ENCODE measurements around the gene CDH13.

Gene CDH13

GRCh38 chr16:83728492-83728891 lies 1101.7 kb downstream of the CDH13 start:
- TF ChIP-seq CTCF (IDR thresholded peaks at IDR 0.05; ENCODE audit: low read depth, low read length, poor library complexity, severe bottlenecking) (no peak), EZH2phosphoT487 (IDR thresholded peaks at IDR 0.05; ENCODE audit: borderline replicate concordance, low read length) (no peak)

GRCh38 chr16:83730812-83731211 lies 1104.0 kb downstream of the CDH13 start:
- H3K9me2 ChIP-seq (replicated peaks; ENCODE audit: control insufficient read depth, low read length), result no peaks in the 10 kb centered on the region
- H3K27ac ChIP-seq (ENCODE audit: low read depth, low read length), result no peak overlapping the region
- H3K9me3 ChIP-seq (ENCODE audit: control insufficient read depth, insufficient read depth, low read length), result no peaks in the 10 kb centered on the region; the same call in 1 of the 2 replicates
- H3K79me2 ChIP-seq (ENCODE audit: control insufficient read depth, low read length), result no peaks in the 10 kb centered on the region
- no peaks in the 10 kb centered on the region for H3K27me3 ChIP-seq (ENCODE audit: control insufficient read depth, low read length)
- H4K20me1 ChIP-seq (ENCODE audit: control insufficient read depth, insufficient read depth, low read depth, low read length), result no peaks in the 10 kb centered on the region
- no peaks in the 10 kb centered on the region for H3F3A ChIP-seq (ENCODE audit: control insufficient read depth, insufficient read depth)
- H3K36me3 ChIP-seq (ENCODE audit: control insufficient read depth, low read length), result no peaks in the 10 kb centered on the region
- H3K4me3 ChIP-seq (ENCODE audit: low read length), result no peak overlapping the region
- H3K4me1 ChIP-seq (ENCODE audit: control insufficient read depth, low read length), result no peaks in the 10 kb centered on the region
- TF ChIP-seq EZH2phosphoT487 (IDR thresholded peaks at IDR 0.05; ENCODE audit: borderline replicate concordance, low read length) (no peak), CTCF (IDR thresholded peaks at IDR 0.05; ENCODE audit: low read depth, low read length, poor library complexity, severe bottlenecking) (no peak)
- no peak overlapping the region for H3K4me2 ChIP-seq (ENCODE audit: low read length)

More at GRCh38 chr16:83728492-83728891, 1101.7 kb downstream of the CDH13 start:
- Histone ChIP-seq H3F3A (ENCODE audit: control insufficient read depth, insufficient read depth) (no peaks in the 10 kb centered on the region), H3K4me1 (ENCODE audit: control insufficient read depth, low read length) (no peaks in the 10 kb centered on the region), H3K79me2 (ENCODE audit: control insufficient read depth, low read length) (no peaks in the 10 kb centered on the region), H3K9me3 (ENCODE audit: control insufficient read depth, insufficient read depth, low read length) (no peaks in the 10 kb centered on the region; the same call in 1 of the 2 replicates), H3K4me2 (ENCODE audit: low read length) (no peak overlapping the region), H3K4me3 (ENCODE audit: low read length) (no peak overlapping the region), H3K36me3 (ENCODE audit: control insufficient read depth, low read length) (no peaks in the 10 kb centered on the region), H3K27ac (ENCODE audit: low read depth, low read length) (no peak overlapping the region), H3K9me2 (replicated peaks; ENCODE audit: control insufficient read depth, low read length) (no peaks in the 10 kb centered on the region), H4K20me1 (ENCODE audit: control insufficient read depth, insufficient read depth, low read depth, low read length) (no peaks in the 10 kb centered on the region), H3K27me3 (ENCODE audit: control insufficient read depth, low read length) (no peaks in the 10 kb centered on the region)

GRCh38 chr16:83732536-83732935 lies 1105.8 kb downstream of the CDH13 start:
- Histone ChIP-seq H3K79me2 (ENCODE audit: control insufficient read depth, low read length) (no peaks in the 10 kb centered on the region), H3K27ac (ENCODE audit: low read depth, low read length) (no peak overlapping the region), H3K4me1 (ENCODE audit: control insufficient read depth, low read length) (no peaks in the 10 kb centered on the region), H3K36me3 (ENCODE audit: control insufficient read depth, low read length) (no peaks in the 10 kb centered on the region), H4K20me1 (ENCODE audit: control insufficient read depth, insufficient read depth, low read depth, low read length) (no peaks in the 10 kb centered on the region), H3F3A (ENCODE audit: control insufficient read depth, insufficient read depth) (no peaks in the 10 kb centered on the region), H3K4me2 (ENCODE audit: low read length) (no peak overlapping the region), H3K4me3 (ENCODE audit: low read length) (no peak overlapping the region), H3K9me3 (ENCODE audit: control insufficient read depth, insufficient read depth, low read length) (no peaks in the 10 kb centered on the region; the same call in 1 of the 2 replicates), H3K27me3 (ENCODE audit: control insufficient read depth, low read length) (no peaks in the 10 kb centered on the region), H3K9me2 (replicated peaks; ENCODE audit: control insufficient read depth, low read length) (no peaks in the 10 kb centered on the region)
- no peak for TF ChIP-seq CTCF (IDR thresholded peaks at IDR 0.05; ENCODE audit: low read depth, low read length, poor library complexity, severe bottlenecking)
- TF ChIP-seq EZH2phosphoT487 (IDR thresholded peaks at IDR 0.05; ENCODE audit: borderline replicate concordance, low read length), result no peak

Data from DOHH2 (cell line).